HepG2 (cell line): ENCODE results near the gene RARG. TPM values are rescaled to one million over a fixed set of nuclear protein-coding genes. Genes with fewer than 3 reads are reported as not detected.

ENCODE experiments used
- AGO1 ChIP-seq: fragments of 200-400 bp; formaldehyde crosslinking; IDR thresholded peaks from 2 replicates; pipeline ENCODE4 v1.6.1; 2017; ENCODE audit warnings: mild to moderate bottlenecking, low read depth, low read length, moderate library complexity; ENCODE audit not compliant: poor library complexity, severe bottlenecking
- HDAC2 ChIP-seq: sonication (generic); formaldehyde crosslinking; IDR thresholded peaks from 2 replicates; pipeline ENCODE4 v1.4.0; 2020; ENCODE audit warnings: missing genetic modification reagents
- HNRNPK ChIP-seq: fragments of 200-400 bp; formaldehyde crosslinking; IDR thresholded peaks from 2 replicates; pipeline ENCODE4 v1.6.1; 2018; ENCODE audit warnings: low read length, low read depth, moderate library complexity, mild to moderate bottlenecking; ENCODE audit not compliant: poor library complexity, severe bottlenecking
- KDM2A ChIP-seq: sonication (generic); formaldehyde crosslinking; IDR thresholded peaks from 2 replicates; pipeline ENCODE4 v1.4.0; 2020; ENCODE audit warnings: low read depth, missing genetic modification reagents, borderline replicate concordance
- PAF1 ChIP-seq: IDR thresholded peaks from 2 replicates; pipeline ENCODE4 v1.6.1; 2016; ENCODE audit warnings: missing genetic modification reagents, missing compliant biosample characterization
- POLR2AphosphoS5 ChIP-seq: IDR thresholded peaks from 2 replicates; pipeline ENCODE4 v1.6.1; 2012; ENCODE audit warnings: low read depth, low read length
- RARG ChIP-seq: sonication (generic); formaldehyde crosslinking; IDR thresholded peaks from 2 replicates; pipeline ENCODE4 v1.4.0; 2020; ENCODE audit warnings: low read depth, mild to moderate bottlenecking, missing genetic modification reagents
- SMC3 ChIP-seq: IDR thresholded peaks from 2 replicates; pipeline ENCODE4 v1.6.1; 2011; ENCODE audit warnings: low read length, improper control_type of control experiment
- TCF12 ChIP-seq, 2 experiments: fragments of 450-650 bp in 1 of 2; sonication (generic) in 1 of 2; formaldehyde crosslinking in 1 of 2; IDR thresholded peaks; 2 replicates each; pipeline versions ENCODE4 v1.6.1 to v1.8.0; 2017 to 2022; ENCODE audit warnings: antibody characterized with exemption in 1 of 2, mild to moderate bottlenecking in 1 of 2, missing genetic modification reagents in 1 of 2, moderate library complexity in 1 of 2
- ZBTB38 ChIP-seq: sonication (generic); formaldehyde crosslinking; IDR thresholded peaks from 2 replicates; pipeline ENCODE4 v1.5.1; 2020; ENCODE audit warnings: mild to moderate bottlenecking, missing genetic modification reagents
- ZBTB7B ChIP-seq: sonication (generic); formaldehyde crosslinking; IDR thresholded peaks from 2 replicates; pipeline ENCODE4 v1.4.0; 2020; ENCODE audit warnings: missing genetic modification reagents
- ZNF160 ChIP-seq: sonication (generic); formaldehyde crosslinking; IDR thresholded peaks from 2 replicates; pipeline ENCODE4 v1.8.0; 2022; ENCODE audit warnings: mild to moderate bottlenecking, inconsistent platforms, missing genetic modification reagents
- ZNF230 ChIP-seq: sonication (generic); formaldehyde crosslinking; IDR thresholded peaks from 2 replicates; pipeline ENCODE4 v1.4.0; 2020; ENCODE audit warnings: mild to moderate bottlenecking, missing genetic modification reagents
- ZNF34 ChIP-seq: sonication (generic); formaldehyde crosslinking; IDR thresholded peaks from 2 replicates; pipeline ENCODE4 v1.4.0; 2020; ENCODE audit warnings: mild to moderate bottlenecking, missing genetic modification reagents, borderline replicate concordance
- ZNF441 ChIP-seq: sonication (generic); formaldehyde crosslinking; IDR thresholded peaks from 2 replicates; pipeline ENCODE4 v1.7.0; 2021; ENCODE audit warnings: missing genetic modification reagents, borderline replicate concordance
- ZNF552 ChIP-seq: sonication (generic); formaldehyde crosslinking; IDR thresholded peaks from 2 replicates; pipeline ENCODE4 v1.9.0; 2022; ENCODE audit warnings: missing genetic modification reagents, mild to moderate bottlenecking, borderline replicate concordance
- polyA plus RNA-seq, 8 experiments: library from polyadenylated mRNA; depleted of rRNA in 3 of 8; stranded (reverse) in 7 of 8; unstranded in 1 of 8; fragments of >200 nt; fragmentation: Illumina TruSeq in 4 of 8; extraction: Trizol in 4 of 8; gene quantifications; 2 replicates each; pipeline versions ENCODE4 v1.2.1 to v1.2.3, GENCODE V29; 2011 to 2016; ENCODE audit warnings: low read depth in 4 of 8, missing spikeins in 1 of 8, mixed read lengths in 1 of 8; ENCODE audit not compliant: insufficient read depth in 1 of 8
- total RNA-seq, 5 experiments: library from RNA; depleted of rRNA; stranded (reverse); fragments of >200 nt; fragmentation: Illumina TruSeq; extraction: Trizol; gene quantifications; 2 replicates each; pipeline ENCODE4 v1.2.3, GENCODE V29; 2016; ENCODE audit warnings: low read depth in 1 of 5
- TF ChIP-seq, protein P1 (sequence below): sonication (generic); formaldehyde crosslinking; IDR thresholded peaks from 2 replicates; pipeline ENCODE4 v1.5.1; 2020; ENCODE audit warnings: mild to moderate bottlenecking, missing genetic modification reagents, moderate library complexity
- TF ChIP-seq, protein P2 (sequence below), 2 experiments: sonication (generic) in 1 of 2; formaldehyde crosslinking in 1 of 2; IDR thresholded peaks; 2 replicates each; pipeline versions ENCODE4 v1.4.0 to v1.6.1; 2016 to 2020; ENCODE audit warnings: borderline replicate concordance in 1 of 2, low read depth in 1 of 2, mild to moderate bottlenecking in 1 of 2, missing genetic modification reagents in 1 of 2
- TF ChIP-seq, protein P3 (sequence below): sonication (generic); formaldehyde crosslinking; IDR thresholded peaks from 2 replicates; pipeline ENCODE4 v1.8.0; 2022; ENCODE audit warnings: low read depth, missing genetic modification reagents

Gene RARG
- total and polyA plus RNA-seq, 2 of the 13 experiments (the other 11 are each of a cell fraction or from before 2014, with no cell fraction given) = 0.77 to 1.5 TPM

DNA sequence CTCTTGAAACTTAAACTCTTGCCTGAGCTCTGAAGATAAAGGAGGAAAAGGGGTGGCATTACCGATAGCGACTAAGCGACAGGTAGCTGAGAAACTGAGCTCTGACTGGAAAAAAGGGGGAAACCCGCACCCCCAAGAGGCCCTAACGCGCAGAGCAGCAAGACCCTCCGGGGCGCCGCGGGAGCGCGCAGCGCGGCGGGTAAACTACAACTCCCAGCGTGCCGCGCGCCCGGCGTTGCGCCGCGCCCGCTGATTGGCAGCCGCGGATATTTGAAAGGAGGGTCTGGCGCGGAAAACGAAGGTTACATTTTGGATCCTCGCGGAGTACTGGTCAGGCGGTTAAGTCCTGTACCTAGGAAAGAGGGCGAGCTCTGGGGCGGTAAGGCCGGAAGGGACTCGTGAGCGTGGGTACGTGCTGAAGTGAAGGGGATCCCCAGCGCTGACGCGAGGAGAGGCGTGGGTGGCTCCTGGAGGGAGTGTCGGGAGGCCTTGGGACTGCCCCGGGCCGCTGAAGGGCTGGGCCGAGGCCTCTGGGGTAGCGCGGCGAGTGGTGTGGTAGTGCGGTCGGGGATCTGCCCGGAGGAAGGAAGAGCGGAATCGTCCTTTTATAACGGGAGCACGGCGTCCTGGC, 36.1 kb upstream of the RARG start, which contains the start of gene ESPL1 (continued):
- TF ChIP-seq, protein P1, sequence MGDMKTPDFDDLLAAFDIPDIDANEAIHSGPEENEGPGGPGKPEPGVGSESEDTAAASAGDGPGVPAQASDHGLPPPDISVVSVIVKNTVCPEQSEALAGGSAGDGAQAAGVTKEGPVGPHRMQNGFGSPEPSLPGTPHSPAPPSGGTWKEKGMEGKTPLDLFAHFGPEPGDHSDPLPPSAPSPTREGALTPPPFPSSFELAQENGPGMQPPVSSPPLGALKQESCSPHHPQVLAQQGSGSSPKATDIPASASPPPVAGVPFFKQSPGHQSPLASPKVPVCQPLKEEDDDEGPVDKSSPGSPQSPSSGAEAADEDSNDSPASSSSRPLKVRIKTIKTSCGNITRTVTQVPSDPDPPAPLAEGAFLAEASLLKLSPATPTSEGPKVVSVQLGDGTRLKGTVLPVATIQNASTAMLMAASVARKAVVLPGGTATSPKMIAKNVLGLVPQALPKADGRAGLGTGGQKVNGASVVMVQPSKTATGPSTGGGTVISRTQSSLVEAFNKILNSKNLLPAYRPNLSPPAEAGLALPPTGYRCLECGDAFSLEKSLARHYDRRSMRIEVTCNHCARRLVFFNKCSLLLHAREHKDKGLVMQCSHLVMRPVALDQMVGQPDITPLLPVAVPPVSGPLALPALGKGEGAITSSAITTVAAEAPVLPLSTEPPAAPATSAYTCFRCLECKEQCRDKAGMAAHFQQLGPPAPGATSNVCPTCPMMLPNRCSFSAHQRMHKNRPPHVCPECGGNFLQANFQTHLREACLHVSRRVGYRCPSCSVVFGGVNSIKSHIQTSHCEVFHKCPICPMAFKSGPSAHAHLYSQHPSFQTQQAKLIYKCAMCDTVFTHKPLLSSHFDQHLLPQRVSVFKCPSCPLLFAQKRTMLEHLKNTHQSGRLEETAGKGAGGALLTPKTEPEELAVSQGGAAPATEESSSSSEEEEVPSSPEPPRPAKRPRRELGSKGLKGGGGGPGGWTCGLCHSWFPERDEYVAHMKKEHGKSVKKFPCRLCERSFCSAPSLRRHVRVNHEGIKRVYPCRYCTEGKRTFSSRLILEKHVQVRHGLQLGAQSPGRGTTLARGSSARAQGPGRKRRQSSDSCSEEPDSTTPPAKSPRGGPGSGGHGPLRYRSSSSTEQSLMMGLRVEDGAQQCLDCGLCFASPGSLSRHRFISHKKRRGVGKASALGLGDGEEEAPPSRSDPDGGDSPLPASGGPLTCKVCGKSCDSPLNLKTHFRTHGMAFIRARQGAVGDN = peak; percentile 74
- TF ChIP-seq TCF12 (IDR thresholded peaks at IDR 0.05) (no peak), TCF12 (CRISPR knock-in tag; IDR thresholded peaks at IDR 0.05) (no peak), HDAC2 (CRISPR knock-in tag) (peak; percentile 27; the same call in 1 of the 2 replicates), AGO1 (peak; percentile 32), ZNF441 (CRISPR knock-in tag) (no peak), ZNF230 (CRISPR knock-in tag) (peak; percentile 57; the same call in 1 of the 2 replicates), KDM2A (CRISPR knock-in tag) (peak; percentile 72), ZBTB38 (CRISPR knock-in tag) (peak; percentile 35), ZBTB7B (peak; percentile 94), RARG (CRISPR knock-in tag) (no peak), POLR2AphosphoS5 (peak; percentile 43; the same call in 1 of the 2 replicates), HNRNPK (no peak), SMC3 (peak; percentile 18; the same call in 1 of the 2 replicates), PAF1 (CRISPR knock-in tag) (no peak), ZNF160 (CRISPR knock-in tag) (0 out of 2 replicates have a peak, but pooled peaks have one; percentile 63), ZNF34 (CRISPR knock-in tag) (no peak), ZNF552 (0 out of 2 replicates have a peak, but pooled peaks have one; percentile 31)
- TF ChIP-seq, protein P2, sequence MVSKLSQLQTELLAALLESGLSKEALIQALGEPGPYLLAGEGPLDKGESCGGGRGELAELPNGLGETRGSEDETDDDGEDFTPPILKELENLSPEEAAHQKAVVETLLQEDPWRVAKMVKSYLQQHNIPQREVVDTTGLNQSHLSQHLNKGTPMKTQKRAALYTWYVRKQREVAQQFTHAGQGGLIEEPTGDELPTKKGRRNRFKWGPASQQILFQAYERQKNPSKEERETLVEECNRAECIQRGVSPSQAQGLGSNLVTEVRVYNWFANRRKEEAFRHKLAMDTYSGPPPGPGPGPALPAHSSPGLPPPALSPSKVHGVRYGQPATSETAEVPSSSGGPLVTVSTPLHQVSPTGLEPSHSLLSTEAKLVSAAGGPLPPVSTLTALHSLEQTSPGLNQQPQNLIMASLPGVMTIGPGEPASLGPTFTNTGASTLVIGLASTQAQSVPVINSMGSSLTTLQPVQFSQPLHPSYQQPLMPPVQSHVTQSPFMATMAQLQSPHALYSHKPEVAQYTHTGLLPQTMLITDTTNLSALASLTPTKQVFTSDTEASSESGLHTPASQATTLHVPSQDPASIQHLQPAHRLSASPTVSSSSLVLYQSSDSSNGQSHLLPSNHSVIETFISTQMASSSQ (IDR thresholded peaks at IDR 0.05; ENCODE audit: low read depth) = no peak
- TF ChIP-seq, protein P2 (CRISPR knock-in tag; IDR thresholded peaks at IDR 0.05; ENCODE audit: borderline replicate concordance) = peak; percentile 31; the same call in 1 of the 2 replicates
- TF ChIP-seq, protein P3, sequence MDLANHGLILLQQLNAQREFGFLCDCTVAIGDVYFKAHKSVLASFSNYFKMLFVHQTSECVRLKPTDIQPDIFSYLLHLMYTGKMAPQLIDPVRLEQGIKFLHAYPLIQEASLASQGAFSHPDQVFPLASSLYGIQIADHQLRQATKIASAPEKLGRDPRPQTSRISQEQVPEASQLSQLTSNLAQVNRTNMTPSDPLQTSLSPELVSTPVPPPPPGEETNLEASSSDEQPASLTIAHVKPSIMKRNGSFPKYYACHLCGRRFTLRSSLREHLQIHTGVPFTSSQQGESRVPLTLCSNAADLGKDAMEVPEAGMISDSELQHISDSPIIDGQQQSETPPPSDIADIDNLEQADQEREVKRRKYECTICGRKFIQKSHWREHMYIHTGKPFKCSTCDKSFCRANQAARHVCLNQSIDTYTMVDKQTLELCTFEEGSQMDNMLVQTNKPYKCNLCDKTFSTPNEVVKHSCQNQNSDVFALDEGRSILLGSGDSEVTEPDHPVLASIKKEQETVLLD (CRISPR knock-in tag) = 0 out of 2 replicates have a peak, but pooled peaks have one; percentile 28
